ENCODE measurements around the gene MAML2. TPM values are rescaled to one million over a fixed set of nuclear protein-coding genes. Genes with fewer than 3 reads are reported as not detected.

Gene MAML2
- total and polyA plus RNA-seq, 9 of the 15 experiments (the other 6 are each of a cell fraction or from before 2014, with no cell fraction given), result 0.79 to 6.8 (median 4.8) TPM

GRCh38 chr11:96330511-96330859 lies 12.5 kb downstream of the MAML2 start (continued):
- TF ChIP-seq, protein P1, sequence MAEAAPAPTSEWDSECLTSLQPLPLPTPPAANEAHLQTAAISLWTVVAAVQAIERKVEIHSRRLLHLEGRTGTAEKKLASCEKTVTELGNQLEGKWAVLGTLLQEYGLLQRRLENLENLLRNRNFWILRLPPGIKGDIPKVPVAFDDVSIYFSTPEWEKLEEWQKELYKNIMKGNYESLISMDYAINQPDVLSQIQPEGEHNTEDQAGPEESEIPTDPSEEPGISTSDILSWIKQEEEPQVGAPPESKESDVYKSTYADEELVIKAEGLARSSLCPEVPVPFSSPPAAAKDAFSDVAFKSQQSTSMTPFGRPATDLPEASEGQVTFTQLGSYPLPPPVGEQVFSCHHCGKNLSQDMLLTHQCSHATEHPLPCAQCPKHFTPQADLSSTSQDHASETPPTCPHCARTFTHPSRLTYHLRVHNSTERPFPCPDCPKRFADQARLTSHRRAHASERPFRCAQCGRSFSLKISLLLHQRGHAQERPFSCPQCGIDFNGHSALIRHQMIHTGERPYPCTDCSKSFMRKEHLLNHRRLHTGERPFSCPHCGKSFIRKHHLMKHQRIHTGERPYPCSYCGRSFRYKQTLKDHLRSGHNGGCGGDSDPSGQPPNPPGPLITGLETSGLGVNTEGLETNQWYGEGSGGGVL (CRISPR knock-in tag; IDR thresholded peaks at IDR 0.05), result peak; percentile 82
- TF ChIP-seq CREB5 (CRISPR knock-in tag; IDR thresholded peaks at IDR 0.05), result peak; percentile 85; the same call in 1 of the 2 replicates
- TF ChIP-seq, protein P2, sequence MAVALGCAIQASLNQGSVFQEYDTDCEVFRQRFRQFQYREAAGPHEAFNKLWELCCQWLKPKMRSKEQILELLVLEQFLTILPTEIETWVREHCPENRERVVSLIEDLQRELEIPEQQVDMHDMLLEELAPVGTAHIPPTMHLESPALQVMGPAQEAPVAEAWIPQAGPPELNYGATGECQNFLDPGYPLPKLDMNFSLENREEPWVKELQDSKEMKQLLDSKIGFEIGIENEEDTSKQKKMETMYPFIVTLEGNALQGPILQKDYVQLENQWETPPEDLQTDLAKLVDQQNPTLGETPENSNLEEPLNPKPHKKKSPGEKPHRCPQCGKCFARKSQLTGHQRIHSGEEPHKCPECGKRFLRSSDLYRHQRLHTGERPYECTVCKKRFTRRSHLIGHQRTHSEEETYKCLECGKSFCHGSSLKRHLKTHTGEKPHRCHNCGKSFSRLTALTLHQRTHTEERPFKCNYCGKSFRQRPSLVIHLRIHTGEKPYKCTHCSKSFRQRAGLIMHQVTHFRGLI (CRISPR knock-in tag; IDR thresholded peaks at IDR 0.05), result peak; percentile 89
- TF ChIP-seq GATAD2A (IDR thresholded peaks at IDR 0.05), result 0 out of 2 replicates have a peak, but pooled peaks have one; percentile 72
- peak; percentile 78 for TF ChIP-seq ILK (tag; IDR thresholded peaks at IDR 0.05; ENCODE audit: borderline replicate concordance, low read depth)
- TF ChIP-seq, protein P3, sequence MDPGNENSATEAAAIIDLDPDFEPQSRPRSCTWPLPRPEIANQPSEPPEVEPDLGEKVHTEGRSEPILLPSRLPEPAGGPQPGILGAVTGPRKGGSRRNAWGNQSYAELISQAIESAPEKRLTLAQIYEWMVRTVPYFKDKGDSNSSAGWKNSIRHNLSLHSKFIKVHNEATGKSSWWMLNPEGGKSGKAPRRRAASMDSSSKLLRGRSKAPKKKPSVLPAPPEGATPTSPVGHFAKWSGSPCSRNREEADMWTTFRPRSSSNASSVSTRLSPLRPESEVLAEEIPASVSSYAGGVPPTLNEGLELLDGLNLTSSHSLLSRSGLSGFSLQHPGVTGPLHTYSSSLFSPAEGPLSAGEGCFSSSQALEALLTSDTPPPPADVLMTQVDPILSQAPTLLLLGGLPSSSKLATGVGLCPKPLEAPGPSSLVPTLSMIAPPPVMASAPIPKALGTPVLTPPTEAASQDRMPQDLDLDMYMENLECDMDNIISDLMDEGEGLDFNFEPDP (CRISPR knock-in tag; IDR thresholded peaks at IDR 0.05), result peak; percentile 90
- TF ChIP-seq TAF9B (IDR thresholded peaks at IDR 0.05; ENCODE audit: partially characterized antibody), result no peak
- TF ChIP-seq NR2C1 (IDR thresholded peaks at IDR 0.05), result no peak
- peak; percentile 87 for TF ChIP-seq NR2C1 (tag; IDR thresholded peaks at IDR 0.05)
- no peak for TF ChIP-seq MAFK (IDR thresholded peaks at IDR 0.05; ENCODE audit: low read length)
- TF ChIP-seq TFAM (CRISPR knock-in tag; conservative IDR thresholded peaks at IDR 0.05), result no peak
- peak; percentile 62 for TF ChIP-seq ETS2 (tag; IDR thresholded peaks at IDR 0.05; ENCODE audit: borderline replicate concordance, poor library complexity, severe bottlenecking)
- TF ChIP-seq E2F4 (CRISPR knock-in tag; IDR thresholded peaks at IDR 0.05; ENCODE audit: low read depth), result no peak
- peak; percentile 82 for TF ChIP-seq ZNF239 (CRISPR knock-in tag; IDR thresholded peaks at IDR 0.05)
- peak; percentile 91 for TF ChIP-seq RHOXF2B (CRISPR knock-in tag; conservative IDR thresholded peaks at IDR 0.05)
- TF ChIP-seq, protein P4, sequence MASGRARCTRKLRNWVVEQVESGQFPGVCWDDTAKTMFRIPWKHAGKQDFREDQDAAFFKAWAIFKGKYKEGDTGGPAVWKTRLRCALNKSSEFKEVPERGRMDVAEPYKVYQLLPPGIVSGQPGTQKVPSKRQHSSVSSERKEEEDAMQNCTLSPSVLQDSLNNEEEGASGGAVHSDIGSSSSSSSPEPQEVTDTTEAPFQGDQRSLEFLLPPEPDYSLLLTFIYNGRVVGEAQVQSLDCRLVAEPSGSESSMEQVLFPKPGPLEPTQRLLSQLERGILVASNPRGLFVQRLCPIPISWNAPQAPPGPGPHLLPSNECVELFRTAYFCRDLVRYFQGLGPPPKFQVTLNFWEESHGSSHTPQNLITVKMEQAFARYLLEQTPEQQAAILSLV (tag; IDR thresholded peaks at IDR 0.05), result peak; percentile 89
- TF ChIP-seq TCF15 (CRISPR knock-in tag; IDR thresholded peaks at IDR 0.05), result peak; percentile 96
- peak; percentile 89 for TF ChIP-seq GTF2A2 (tag; IDR thresholded peaks at IDR 0.05)

Measured in K562 (cell line).